Measurements from ENCODE around the gene SMCO2. TPM values are rescaled to one million over a fixed set of nuclear protein-coding genes. Genes with fewer than 3 reads are reported as not detected.
"Not testable (repeated sequence)": the region's sequence is repeated elsewhere in the genome, so short reads cannot be mapped to it uniquely, and the experiment has no call there.

The SMCO2 gene
- total and polyA plus RNA-seq, 12 donors, result 0.42 to 0.88 (median 0.56) TPM; not detected in 8

DNA sequence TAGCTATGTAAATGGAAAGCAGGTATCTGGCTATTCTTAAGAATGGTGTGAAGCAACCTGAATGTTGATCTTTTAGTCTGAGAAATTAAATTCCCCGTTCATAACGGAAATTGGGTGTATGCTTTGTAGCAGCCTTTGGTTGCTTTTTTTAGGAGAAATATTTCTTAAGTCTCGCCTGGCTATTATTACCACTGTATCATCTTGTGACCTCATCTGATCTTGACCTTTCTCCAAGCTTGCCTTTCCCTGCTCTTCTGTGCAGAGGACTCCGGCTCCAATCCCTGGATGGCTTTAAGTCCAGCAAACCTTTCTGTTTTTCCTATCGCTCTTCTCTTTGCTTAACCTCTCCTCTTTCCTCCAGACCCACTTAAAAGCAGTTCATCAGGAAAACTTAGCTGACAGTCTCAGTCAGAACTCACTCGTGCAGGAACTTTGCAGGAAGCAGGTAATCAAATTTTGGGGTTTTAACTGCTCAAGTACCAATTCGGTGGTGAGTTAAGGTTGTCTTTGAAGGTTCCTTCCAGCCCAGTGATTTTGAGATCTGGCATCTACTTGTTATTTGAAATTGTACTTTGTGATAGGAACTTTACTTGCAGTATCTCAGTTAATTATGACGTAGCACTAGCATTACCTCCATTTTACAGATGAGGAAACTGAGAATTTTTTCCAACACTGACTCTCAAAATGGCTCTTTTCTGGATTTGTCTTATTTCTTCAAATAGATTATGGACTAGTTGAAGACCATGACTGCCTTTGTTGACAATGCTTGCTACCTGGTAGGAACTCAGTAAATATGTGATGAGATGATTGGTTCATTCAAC is 91.5 kb downstream of the SMCO2 start:
- no peak for DNase-seq
- WGBS, 4 donors, result 32 to 37% (median 34%) methylated on average over 8 of the region's 8 CpGs
- Histone ChIP-seq H3K4me1 (replicated peaks in 1 of 2) (peaks cover 11 to 27% of the 10 kb centered on the region in 2 donors), H3K27ac (peak overlapping the region in 3 of 5 donors; percentile 35 to 55 (median 53)), H3K36me3 (replicated peaks in 1 of 2) (no peaks in the 10 kb centered on the region), H3K27me3 (no peaks in the 10 kb centered on the region), H3K9me3 (replicated peaks in 1 of 3) (no peaks in the 10 kb centered on the region), H3K4me3 (peak overlapping the region in 1 of 4 donors; percentile 1)
- no peak for TF ChIP-seq POLR2A (IDR thresholded peaks at IDR 0.05)
- TF ChIP-seq, protein P1, sequence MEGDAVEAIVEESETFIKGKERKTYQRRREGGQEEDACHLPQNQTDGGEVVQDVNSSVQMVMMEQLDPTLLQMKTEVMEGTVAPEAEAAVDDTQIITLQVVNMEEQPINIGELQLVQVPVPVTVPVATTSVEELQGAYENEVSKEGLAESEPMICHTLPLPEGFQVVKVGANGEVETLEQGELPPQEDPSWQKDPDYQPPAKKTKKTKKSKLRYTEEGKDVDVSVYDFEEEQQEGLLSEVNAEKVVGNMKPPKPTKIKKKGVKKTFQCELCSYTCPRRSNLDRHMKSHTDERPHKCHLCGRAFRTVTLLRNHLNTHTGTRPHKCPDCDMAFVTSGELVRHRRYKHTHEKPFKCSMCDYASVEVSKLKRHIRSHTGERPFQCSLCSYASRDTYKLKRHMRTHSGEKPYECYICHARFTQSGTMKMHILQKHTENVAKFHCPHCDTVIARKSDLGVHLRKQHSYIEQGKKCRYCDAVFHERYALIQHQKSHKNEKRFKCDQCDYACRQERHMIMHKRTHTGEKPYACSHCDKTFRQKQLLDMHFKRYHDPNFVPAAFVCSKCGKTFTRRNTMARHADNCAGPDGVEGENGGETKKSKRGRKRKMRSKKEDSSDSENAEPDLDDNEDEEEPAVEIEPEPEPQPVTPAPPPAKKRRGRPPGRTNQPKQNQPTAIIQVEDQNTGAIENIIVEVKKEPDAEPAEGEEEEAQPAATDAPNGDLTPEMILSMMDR (IDR thresholded peaks at IDR 0.05), result no peak
- intact Hi-C loops (cut with DNase I), result no loop called here

DNA sequence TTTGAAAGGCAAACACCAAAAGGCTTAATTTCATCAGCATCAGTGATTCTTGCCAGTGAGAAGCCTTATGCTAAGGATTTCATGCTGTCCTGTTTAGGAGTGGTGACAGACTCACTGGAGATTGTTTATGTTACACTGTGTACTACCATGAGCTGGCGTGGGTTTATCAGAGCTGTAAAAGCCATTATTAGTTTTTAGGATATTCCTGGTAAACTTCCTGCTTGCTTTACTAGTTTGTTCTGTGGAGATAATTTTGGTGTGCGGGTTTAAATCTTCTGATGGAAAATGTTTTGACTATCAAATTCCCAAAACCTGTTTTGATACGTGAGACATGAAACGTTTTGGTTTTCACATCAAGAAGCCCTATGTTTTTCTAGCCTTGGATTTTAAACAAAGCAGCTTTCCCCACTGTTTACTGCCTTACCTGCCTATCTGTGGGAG is 92.7 kb downstream of the SMCO2 start:
- Histone ChIP-seq H3K9me3 (replicated peaks in 1 of 3) (no peaks in the 10 kb centered on the region), H3K4me3 (no peak overlapping the region), H3K4me1 (replicated peaks in 1 of 2) (peaks cover 11 to 27% of the 10 kb centered on the region in 2 donors), H3K27ac (peak overlapping the region in 1 of 5 donors; percentile 40), H3K27me3 (no peaks in the 10 kb centered on the region), H3K36me3 (replicated peaks in 1 of 2) (no peaks in the 10 kb centered on the region)
- intact Hi-C loops (cut with DNase I), result no loop called here
- DNase-seq, result no peak
- TF ChIP-seq, protein P1 (IDR thresholded peaks at IDR 0.05), result no peak
- no peak for TF ChIP-seq POLR2A (IDR thresholded peaks at IDR 0.05)
- 39 to 61% (median 51%) methylated on average over 4 of the region's 4 CpGs for WGBS, 4 donors

DNA sequence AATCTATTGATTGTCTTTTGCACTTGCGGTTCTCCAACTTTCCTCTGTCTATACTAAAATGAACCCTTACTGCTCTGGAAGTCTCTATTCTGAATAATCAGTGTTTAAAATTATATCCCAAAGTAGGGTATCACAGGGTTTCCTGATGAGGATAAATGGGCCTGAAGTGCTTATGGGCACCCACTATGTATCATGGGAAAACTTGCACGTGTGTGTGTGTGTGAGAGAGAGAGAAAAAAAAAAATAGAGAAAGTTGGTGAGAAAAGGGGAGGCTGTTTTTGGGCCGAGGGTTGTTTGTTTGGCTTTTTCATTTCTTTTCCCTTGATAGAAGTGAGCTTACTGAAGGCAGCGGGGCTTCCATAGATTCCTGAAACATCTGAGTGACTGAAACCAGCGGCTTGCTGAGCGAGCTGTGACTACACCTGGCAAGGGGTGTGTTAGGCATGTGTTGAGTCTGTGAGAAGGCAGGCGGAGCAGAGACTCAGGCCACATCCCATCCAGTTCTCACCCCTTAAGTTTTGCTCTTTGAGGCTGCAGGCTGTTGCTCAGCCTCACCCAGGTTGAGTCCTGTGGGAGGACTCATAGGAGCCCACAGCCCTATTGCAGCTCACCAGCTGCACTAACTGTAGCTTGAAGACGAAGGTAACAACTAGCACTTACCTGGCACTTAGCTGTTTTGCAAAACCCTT is 94.6 kb downstream of the SMCO2 start:
- intact Hi-C loops (cut with DNase I), result no loop called here
- no peak overlapping the region for H3K4me3 ChIP-seq
- H3K27me3 ChIP-seq, result no peaks in the 10 kb centered on the region
- no peaks in the 10 kb centered on the region for H3K9me3 ChIP-seq (replicated peaks in 1 of 3)
- no peaks in the 10 kb centered on the region for H3K36me3 ChIP-seq (replicated peaks in 1 of 2)
- TF ChIP-seq, protein P1 (IDR thresholded peaks at IDR 0.05), result no peak
- TF ChIP-seq POLR2A (IDR thresholded peaks at IDR 0.05), result no peak
- WGBS, 4 donors, result 89 to 93% (median 92%) methylated on average over 8 of the region's 8 CpGs
- H3K27ac ChIP-seq, result no peak overlapping the region
- DNase-seq, result no peak
- peaks cover 11 to 27% of the 10 kb centered on the region in 2 donors for H3K4me1 ChIP-seq (replicated peaks in 1 of 2)

DNA sequence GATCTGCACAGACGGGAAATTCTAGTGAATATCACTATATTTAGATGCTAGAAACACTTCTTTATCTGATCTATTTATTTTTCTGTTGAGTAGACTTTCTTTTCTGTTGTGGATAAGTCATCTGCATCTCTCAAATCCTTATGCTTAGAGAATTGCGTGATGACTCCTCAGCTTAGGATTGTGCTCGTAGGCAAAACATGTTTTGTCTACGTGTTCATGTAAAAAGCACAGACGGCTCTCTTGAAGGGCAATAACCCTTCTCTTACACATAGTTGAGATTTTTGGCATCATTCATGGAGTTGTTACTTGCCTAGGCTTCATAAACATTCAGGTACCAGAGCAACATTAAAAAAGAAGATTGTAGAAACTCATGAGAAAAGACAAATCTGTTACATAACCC is 96.1 kb downstream of the SMCO2 start:
- TF ChIP-seq, protein P1 (IDR thresholded peaks at IDR 0.05), result no peak
- no peak for TF ChIP-seq POLR2A (IDR thresholded peaks at IDR 0.05)
- Histone ChIP-seq H3K9me3 (replicated peaks in 1 of 3) (no peaks in the 10 kb centered on the region), H3K4me3 (no peak overlapping the region), H3K4me1 (replicated peaks in 1 of 2) (peaks cover 6 to 23% of the 10 kb centered on the region in 2 donors), H3K27me3 (no peaks in the 10 kb centered on the region), H3K36me3 (replicated peaks in 1 of 2) (no peaks in the 10 kb centered on the region), H3K27ac (no peak overlapping the region)
- no peak for DNase-seq
- 69 to 80% (median 75%) methylated on average over 5 of the region's 5 CpGs for WGBS, 4 donors
- intact Hi-C loops (cut with DNase I), result no loop called here

DNA sequence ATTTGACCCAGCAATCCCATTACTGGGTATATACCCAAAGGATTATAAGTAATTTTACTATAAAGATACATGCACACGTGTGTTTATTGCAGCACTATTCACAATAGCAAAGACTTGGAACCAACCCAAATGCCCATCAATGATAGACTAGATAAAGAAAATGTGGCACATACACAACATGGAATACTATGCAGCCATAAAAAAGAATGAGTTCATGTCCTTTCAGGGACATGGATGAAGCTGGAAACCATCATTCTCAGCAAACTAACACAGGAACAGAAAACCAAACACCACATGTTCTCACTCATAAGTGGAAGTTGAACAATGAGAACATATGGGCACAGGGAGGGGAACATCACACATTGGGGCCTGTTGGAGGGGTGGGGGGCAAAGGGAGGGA is 98.3 kb downstream of the SMCO2 start:
- H3K27ac ChIP-seq; intact Hi-C loops (cut with DNase I); H3K9me3 ChIP-seq (replicated peaks in 1 of 3); H3K4me3 ChIP-seq; DNase-seq; H3K27me3 ChIP-seq; H3K36me3 ChIP-seq (replicated peaks in 1 of 2): not testable (repeated sequence)
- WGBS, 4 donors, result 94 to 100% (median 98%) methylated on average over 1 of the region's 1 CpG
- H3K4me1 ChIP-seq (replicated peaks in 1 of 2), result peaks cover 12 to 20% of the 10 kb centered on the region in 2 donors

Measured in adrenal gland (tissue), 12 donors.